ENCODE measurements around the gene AGO3. TPM values are rescaled to one million over a fixed set of nuclear protein-coding genes. Genes with fewer than 3 reads are reported as not detected.
A peak's percentile ranks its signal among the peaks of the same experiment; 100 is the strongest.

Gene AGO3
- total and polyA plus RNA-seq, 2 donors (not counting 3 experiments of a cell fraction or from before 2014, with no cell fraction given), result 10.4 to 21.1 TPM

DNA sequence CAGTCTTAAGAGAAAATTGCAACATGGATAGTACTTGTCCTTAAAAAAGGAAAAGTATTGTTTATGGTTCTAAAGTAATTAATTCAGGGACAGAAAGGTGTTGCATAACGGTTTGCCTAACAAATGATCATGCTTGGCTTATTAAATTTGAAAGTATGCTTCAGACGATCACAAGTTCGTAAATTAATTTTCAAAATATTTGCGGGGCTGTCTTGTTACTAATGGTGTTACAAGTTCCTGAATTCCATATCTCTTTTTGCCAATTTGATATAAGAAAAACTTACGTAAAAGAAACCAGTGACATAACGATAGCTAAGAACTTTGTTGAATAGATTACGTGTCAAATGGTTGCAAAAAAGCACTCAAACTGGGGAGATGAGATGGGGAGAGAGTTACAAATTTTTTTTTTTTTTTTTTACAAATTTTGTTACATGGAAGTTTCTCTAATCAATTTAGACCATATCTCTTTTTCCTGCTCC, 1.3 kb downstream of the AGO3 start:
- TF ChIP-seq MAX (IDR thresholded peaks at IDR 0.05; ENCODE audit: insufficient read depth, insufficient read length) (no peak), FOS (IDR thresholded peaks at IDR 0.05; ENCODE audit: borderline replicate concordance, insufficient read depth, low read length) (no peak), POLR2AphosphoS5 (IDR thresholded peaks at IDR 0.05; ENCODE audit: insufficient read depth, low read depth, low read length) (no peak), GATA2 (IDR thresholded peaks at IDR 0.05; ENCODE audit: insufficient read depth, insufficient read length, low read depth, low read length) (no peak), MYC (IDR thresholded peaks at IDR 0.05; ENCODE audit: low read depth, low read length) (no peak), POLR2A (IDR thresholded peaks at IDR 0.05; ENCODE audit: low read depth, low read length) (no peak), JUN (IDR thresholded peaks at IDR 0.05; ENCODE audit: borderline replicate concordance, insufficient read depth, insufficient read length, low read depth) (no peak), CTCF (IDR thresholded peaks at IDR 0.05; ENCODE audit: extremely low read depth in 1 of 2, insufficient read depth in 1 of 2, low read depth in 1 of 2, low read length in 2 of 2) (no peak), EZH2 (IDR thresholded peaks at IDR 0.05; ENCODE audit: borderline replicate concordance, low read depth, low read length, severe bottlenecking) (no peak)

More for the DNA sequence above, 1.3 kb downstream of the AGO3 start:
- Histone ChIP-seq H3K79me2 (ENCODE audit: control insufficient read depth, insufficient read depth, low read length) (peaks cover 50% of the 10 kb centered on the region), H3K36me3 (ENCODE audit: control insufficient read depth in 2 of 2, extremely low read depth in 1 of 2, insufficient read depth in 2 of 2, low read length in 2 of 2) (no peaks in the 10 kb centered on the region), H3K9ac (replicated peaks; ENCODE audit: extremely low read depth, insufficient read depth, low read length) (peak overlapping the region; percentile 89), H4K20me1 (replicated peaks; ENCODE audit: control insufficient read depth, extremely low read depth, insufficient read depth, low read length) (no peaks in the 10 kb centered on the region), H3K4me2 (ENCODE audit: insufficient read depth, low read length) (peak overlapping the region; percentile 94), H3K9me1 (replicated peaks; ENCODE audit: control insufficient read depth, extremely low read depth, insufficient read depth, low read length) (no peaks in the 10 kb centered on the region), H3K9me3 (replicated peaks; ENCODE audit: control insufficient read depth, insufficient read depth, low read length) (no peaks in the 10 kb centered on the region), H3K27ac (ENCODE audit: insufficient read depth, low read depth, low read length) (no peak overlapping the region), H3K4me3 (replicated peaks in 1 of 3; ENCODE audit: insufficient read depth in 1 of 3, low read depth in 1 of 3, low read length in 3 of 3) (peak overlapping the region; percentile 82 to 95 (median 88)), H2AFZ (ENCODE audit: low read depth, low read length) (no peak overlapping the region), H3K4me1 (ENCODE audit: control insufficient read depth, extremely low read depth, insufficient read depth, low read length) (peaks cover 16% of the 10 kb centered on the region), H3K27me3 (ENCODE audit: control insufficient read depth in 2 of 2, insufficient read depth in 2 of 2, low read length in 2 of 2) (no peaks in the 10 kb centered on the region)
- POLR2A ChIA-PET, result no interaction called here
- dilution Hi-C loops (cut with MboI; ENCODE audit: extremely low pct_ligation_motif_present, low sequenced_read_pairs) (no loop called here), intact Hi-C loops (cut with micrococcal nuclease) (no loop called here)
- DNase-seq (ENCODE audit: low read depth, low spot score) (no peak), FAIRE-seq (no peak)
- no TSS peak for BruUV-seq (replicated peaks)
- CTCF ChIA-PET, result interaction anchor here (1.2 kb wide), 1 partner anchor 10 kb away, joined by 4 read pairs; no protein-coding TSS in a partner anchor

All from endothelial cell of umbilical vein (primary cell).